Smooth muscle cell (in vitro differentiated cells): ENCODE measurements around the gene SBSN. TPM values are rescaled to one million over a fixed set of nuclear protein-coding genes. Genes with fewer than 3 reads are reported as not detected.

Experiments
- DNase-seq: peaks from one replicate; lab custom pipeline; 2025; ENCODE audit not compliant: unreplicated experiment; lab: John Stamatoyannopoulos, UW
- H2AFZ ChIP-seq: fragments of 200-600 bp; sonication (generic); 2 replicates; pipeline ENCODE4 v1.6.0; 2016; ENCODE audit warnings: antibody characterized with exemption, low read depth, mild to moderate bottlenecking
- H3F3A ChIP-seq: fragments of 200-600 bp; sonication (generic); 2 replicates; pipeline ENCODE4 v1.6.0; 2017; ENCODE audit warnings: antibody characterized with exemption, low read depth
- H3K27ac ChIP-seq: fragments of 200-600 bp; sonication (generic); 2 replicates; pipeline ENCODE4 v1.5.1; 2016; ENCODE audit warnings: low read depth, mild to moderate bottlenecking
- H3K27me3 ChIP-seq: fragments of 200-600 bp; sonication (generic); 2 replicates; pipeline ENCODE4 v1.6.1; 2016; ENCODE audit warnings: low read depth, mild to moderate bottlenecking
- H3K36me3 ChIP-seq: fragments of 200-600 bp; sonication (generic); 2 replicates; pipeline ENCODE4 v1.5.1; 2016; ENCODE audit warnings: low read depth
- H3K4me1 ChIP-seq: fragments of 200-600 bp; sonication (generic); 2 replicates; pipeline ENCODE4 v1.5.1; 2016; ENCODE audit warnings: low read depth
- H3K4me2 ChIP-seq: fragments of 200-600 bp; sonication (generic); 2 replicates; pipeline ENCODE4 v1.6.0; 2016; ENCODE audit warnings: mild to moderate bottlenecking
- H3K4me3 ChIP-seq: fragments of 200-600 bp; sonication (generic); 2 replicates; pipeline ENCODE4 v1.5.1; 2016; ENCODE audit warnings: mild to moderate bottlenecking
- H3K79me2 ChIP-seq: fragments of 200-600 bp; sonication (generic); 2 replicates; pipeline ENCODE4 v1.6.0; 2016; ENCODE audit warnings: low read depth, mild to moderate bottlenecking
- H3K9ac ChIP-seq: fragments of 200-600 bp; sonication (generic); 2 replicates; pipeline ENCODE4 v1.6.0; 2016; ENCODE audit warnings: low read depth
- H3K9me3 ChIP-seq: fragments of 200-600 bp; sonication (generic); replicated peaks from 2 replicates; pipeline ENCODE4 v1.5.1; 2016; ENCODE audit warnings: low read depth
- H4K20me1 ChIP-seq: fragments of 200-600 bp; sonication (generic); 2 replicates; pipeline ENCODE4 v1.6.0; 2016; ENCODE audit warnings: low read depth
- WGBS: methylation state at CpG from one replicate; pipeline ENCODE4 v1.1.7; 2016; ENCODE audit warnings: low lambda C conversion rate; 5-methylcytosine and 5-hydroxymethylcytosine counted together
- polyA plus RNA-seq: library from polyadenylated mRNA; unstranded; fragments of >200 nt; fragmentation: Nextera tagmentation; extraction: Ambion mirVana; gene quantifications from 2 replicates; pipeline ENCODE4 v1.2.1, GENCODE V29; 2016
- total RNA-seq: library from RNA; depleted of rRNA; stranded (reverse); fragments of >200 nt; gene quantifications from 2 replicates; pipeline ENCODE4 v1.2.3, GENCODE V29; 2014
- TF ChIP-seq, protein P1 (sequence below): fragments of 200-600 bp; sonication (generic); IDR thresholded peaks from 2 replicates; pipeline ENCODE4 v1.5.1; 2017; ENCODE audit warnings: borderline replicate concordance, mild to moderate bottlenecking, antibody characterized with exemption; ENCODE audit not compliant: insufficient read depth, poor library complexity, severe bottlenecking

Gene SBSN
- total and polyA plus RNA-seq, 2 experiments from 2014 or later, result 11.7 to 19.8 TPM

GRCh38 chr19:35512831-35513627 is 15.1 kb downstream of the SBSN start:
- no peaks in the 10 kb centered on the region for H3K9me3 ChIP-seq
- 89% methylated on average over 15 of the region's 15 CpGs for WGBS
- TF ChIP-seq, protein P1, sequence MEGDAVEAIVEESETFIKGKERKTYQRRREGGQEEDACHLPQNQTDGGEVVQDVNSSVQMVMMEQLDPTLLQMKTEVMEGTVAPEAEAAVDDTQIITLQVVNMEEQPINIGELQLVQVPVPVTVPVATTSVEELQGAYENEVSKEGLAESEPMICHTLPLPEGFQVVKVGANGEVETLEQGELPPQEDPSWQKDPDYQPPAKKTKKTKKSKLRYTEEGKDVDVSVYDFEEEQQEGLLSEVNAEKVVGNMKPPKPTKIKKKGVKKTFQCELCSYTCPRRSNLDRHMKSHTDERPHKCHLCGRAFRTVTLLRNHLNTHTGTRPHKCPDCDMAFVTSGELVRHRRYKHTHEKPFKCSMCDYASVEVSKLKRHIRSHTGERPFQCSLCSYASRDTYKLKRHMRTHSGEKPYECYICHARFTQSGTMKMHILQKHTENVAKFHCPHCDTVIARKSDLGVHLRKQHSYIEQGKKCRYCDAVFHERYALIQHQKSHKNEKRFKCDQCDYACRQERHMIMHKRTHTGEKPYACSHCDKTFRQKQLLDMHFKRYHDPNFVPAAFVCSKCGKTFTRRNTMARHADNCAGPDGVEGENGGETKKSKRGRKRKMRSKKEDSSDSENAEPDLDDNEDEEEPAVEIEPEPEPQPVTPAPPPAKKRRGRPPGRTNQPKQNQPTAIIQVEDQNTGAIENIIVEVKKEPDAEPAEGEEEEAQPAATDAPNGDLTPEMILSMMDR, result no peak
- no peaks in the 10 kb centered on the region for H4K20me1 ChIP-seq
- no peaks in the 10 kb centered on the region for H3K36me3 ChIP-seq
- H3K27ac ChIP-seq, result no peak overlapping the region
- no peak overlapping the region for H3K4me3 ChIP-seq
- no peak overlapping the region for H2AFZ ChIP-seq
- no peak for DNase-seq
- H3K9ac ChIP-seq, result no peak overlapping the region
- H3F3A ChIP-seq, result no peaks in the 10 kb centered on the region
- peaks cover 7% of the 10 kb centered on the region for H3K27me3 ChIP-seq
- no peaks in the 10 kb centered on the region for H3K79me2 ChIP-seq
- peaks cover 7% of the 10 kb centered on the region for H3K4me1 ChIP-seq
- H3K4me2 ChIP-seq, result no peak overlapping the region

GRCh38 chr19:35511337-35511736 is 16.8 kb downstream of the SBSN start:
- 86% methylated on average over 7 of the region's 7 CpGs for WGBS

DNA sequence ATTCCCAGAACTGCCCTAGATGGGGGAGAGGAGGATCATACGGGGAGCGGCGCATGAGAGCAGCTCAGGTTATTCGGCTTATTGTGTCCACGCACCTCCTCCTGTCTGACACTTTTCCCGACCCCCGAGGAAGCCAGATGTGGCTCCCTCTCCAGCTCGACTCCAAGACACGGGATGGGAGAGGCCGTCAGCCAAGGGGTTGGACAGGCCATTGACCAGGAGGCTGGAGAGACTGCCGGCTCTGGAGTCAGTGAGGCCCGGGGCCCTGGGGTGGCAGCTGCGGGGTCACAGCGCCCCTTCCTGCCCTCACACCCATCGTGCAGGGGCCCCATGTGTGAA is 17.5 kb downstream of the SBSN start:
- Histone ChIP-seq H3K27ac (no peak overlapping the region), H3K4me3 (peak overlapping the region; percentile 60), H3K79me2 (no peaks in the 10 kb centered on the region), H3K9me3 (no peaks in the 10 kb centered on the region), H3K9ac (no peak overlapping the region), H3F3A (no peaks in the 10 kb centered on the region), H4K20me1 (no peaks in the 10 kb centered on the region), H3K4me2 (peak overlapping the region; percentile 85), H2AFZ (peak overlapping the region; percentile 94), H3K27me3 (peaks cover 8% of the 10 kb centered on the region), H3K36me3 (no peaks in the 10 kb centered on the region), H3K4me1 (peaks cover 7% of the 10 kb centered on the region)
- no peak for DNase-seq
- TF ChIP-seq, protein P1, result no peak
- 33% methylated on average over 15 of the region's 15 CpGs for WGBS

More at GRCh38 chr19:35511337-35511736, 16.8 kb downstream of the SBSN start:
- no peaks in the 10 kb centered on the region for H3F3A ChIP-seq
- no peaks in the 10 kb centered on the region for H3K36me3 ChIP-seq
- H3K27ac ChIP-seq, result no peak overlapping the region
- H4K20me1 ChIP-seq, result no peaks in the 10 kb centered on the region
- H3K79me2 ChIP-seq, result no peaks in the 10 kb centered on the region
- no peak overlapping the region for H3K4me2 ChIP-seq
- TF ChIP-seq, protein P1, result no peak
- peaks cover 7% of the 10 kb centered on the region for H3K4me1 ChIP-seq
- no peak overlapping the region for H3K4me3 ChIP-seq
- H3K27me3 ChIP-seq, result peaks cover 8% of the 10 kb centered on the region
- H3K9me3 ChIP-seq, result no peaks in the 10 kb centered on the region
- H2AFZ ChIP-seq, result no peak overlapping the region
- no peak for DNase-seq
- no peak overlapping the region for H3K9ac ChIP-seq
